ENCODE data around the gene FUZ. TPM values are rescaled to one million over a fixed set of nuclear protein-coding genes. Genes with fewer than 3 reads are reported as not detected.

Gene FUZ
- total RNA-seq, 6 experiments from 2014 or later = 9.4 to 14.2 (median 11.7) TPM

GRCh38 chr19:49806620-49806959 lies 6.5 kb downstream of the FUZ start:
- Mint-ChIP-seq H3K4me1 (ENCODE audit: low read depth) (peaks cover 20% of the 10 kb centered on the region), H3K27ac (no peak overlapping the region; the same call in 1 of the 2 replicates), H3K4me3 (no peak overlapping the region), H3K36me3 (ENCODE audit: low read depth) (peaks cover 17% of the 10 kb centered on the region), H3K27me3 (ENCODE audit: insufficient read depth) (peaks cover 11% of the 10 kb centered on the region), H3K9me3 (no peaks in the 10 kb centered on the region)
- TF ChIP-seq CTCF (IDR thresholded peaks at IDR 0.05) = no peak
- no peak for DNase-seq

GRCh38 chr19:49805822-49806619 lies 7.1 kb downstream of the FUZ start:
- peaks cover 20% of the 10 kb centered on the region for H3K4me1 Mint-ChIP-seq (ENCODE audit: low read depth)
- no peak for TF ChIP-seq CTCF (IDR thresholded peaks at IDR 0.05)
- no peak for DNase-seq
- peaks cover 17% of the 10 kb centered on the region for H3K36me3 Mint-ChIP-seq (ENCODE audit: low read depth)
- H3K4me3 Mint-ChIP-seq = no peak overlapping the region
- H3K9me3 Mint-ChIP-seq = no peaks in the 10 kb centered on the region
- peaks cover 9% of the 10 kb centered on the region for H3K27me3 Mint-ChIP-seq (ENCODE audit: insufficient read depth)
- no peak overlapping the region; the same call in 1 of the 2 replicates for H3K27ac Mint-ChIP-seq

GRCh38 chr19:49803529-49803856 lies 9.6 kb downstream of the FUZ start:
- Mint-ChIP-seq H3K27me3 (ENCODE audit: insufficient read depth) (peaks cover 2% of the 10 kb centered on the region; the same call in 1 of the 2 replicates), H3K27ac (no peak overlapping the region)
- no peak for DNase-seq

GRCh38 chr19:49802836-49803528 lies 10.1 kb downstream of the FUZ start:
- peaks cover 28% of the 10 kb centered on the region for H3K36me3 Mint-ChIP-seq (ENCODE audit: low read depth)
- no peak overlapping the region for H3K27ac Mint-ChIP-seq
- no peak for TF ChIP-seq CTCF (IDR thresholded peaks at IDR 0.05)
- H3K4me1 Mint-ChIP-seq (ENCODE audit: low read depth) = peaks cover 6% of the 10 kb centered on the region
- peaks cover 2% of the 10 kb centered on the region; the same call in 1 of the 2 replicates for H3K27me3 Mint-ChIP-seq (ENCODE audit: insufficient read depth)
- H3K4me3 Mint-ChIP-seq = no peak overlapping the region
- no peak for DNase-seq
- H3K9me3 Mint-ChIP-seq = no peaks in the 10 kb centered on the region

More at GRCh38 chr19:49803529-49803856, 9.6 kb downstream of the FUZ start:
- H3K4me1 Mint-ChIP-seq (ENCODE audit: low read depth) = peaks cover 7% of the 10 kb centered on the region
- no peaks in the 10 kb centered on the region for H3K9me3 Mint-ChIP-seq
- H3K4me3 Mint-ChIP-seq = no peak overlapping the region
- H3K36me3 Mint-ChIP-seq (ENCODE audit: low read depth) = peaks cover 28% of the 10 kb centered on the region
- no peak for TF ChIP-seq CTCF (IDR thresholded peaks at IDR 0.05)

GRCh38 chr19:49801966-49802661 lies 11.0 kb downstream of the FUZ start:
- TF ChIP-seq CTCF (IDR thresholded peaks at IDR 0.05) = peak; percentile 43; the same call in 1 of the 2 replicates
- Mint-ChIP-seq H3K4me3 (peak overlapping the region; percentile 67), H3K4me1 (ENCODE audit: low read depth) (peaks cover 6% of the 10 kb centered on the region), H3K36me3 (ENCODE audit: low read depth) (peaks cover 28% of the 10 kb centered on the region), H3K27me3 (ENCODE audit: insufficient read depth) (peaks cover 2% of the 10 kb centered on the region; the same call in 1 of the 2 replicates), H3K27ac (peak overlapping the region; percentile 66), H3K9me3 (no peaks in the 10 kb centered on the region)
- peak; percentile 71 for DNase-seq

All from HFFc6 (cell line).